GM21737 (cell line): ENCODE data around the gene RAPGEF2.
"Not testable (repeated sequence)": the region's sequence is repeated elsewhere in the genome, so short reads cannot be mapped to it uniquely, and the experiment has no call there.

Source experiments
- ATAC-seq: cut with Tn5 transposase; IDR thresholded peaks from one replicate; pipeline ENCODE4 v1.9.1; 2021; ENCODE audit warnings: mild to moderate bottlenecking, moderate library complexity; ENCODE audit not compliant: unreplicated experiment

Gene RAPGEF2

GRCh38 chr4:159102622-159103383 is at the start of gene RAPGEF2:
Gene RAPGEF2 (plus strand): TSS chr4:159103079. CDS start chr4:159104163, 1,084 bp downstream.
- peak; percentile 76 for ATAC-seq

GRCh38 chr4:159055833-159056232 is 47.0 kb upstream of the RAPGEF2 start:
- ATAC-seq, result no peak

GRCh38 chr4:159060161-159060560 is 42.7 kb upstream of the RAPGEF2 start:
- ATAC-seq, result no peak

- no peak for ATAC-seq
Measured at GRCh38 chr4:159062381-159062780, 40.5 kb upstream of the RAPGEF2 start.

- no peak for ATAC-seq
Measured at GRCh38 chr4:159065513-159066240, 37.2 kb upstream of the RAPGEF2 start.

GRCh38 chr4:159068139-159068538 is 34.7 kb upstream of the RAPGEF2 start:
- ATAC-seq, result not testable (repeated sequence)

- no peak for ATAC-seq
Measured at GRCh38 chr4:159069922-159070321, 33.0 kb upstream of the RAPGEF2 start.

- no peak for ATAC-seq
Measured at GRCh38 chr4:159070742-159071141, 32.1 kb upstream of the RAPGEF2 start.

GRCh38 chr4:159071178-159071968 is 31.5 kb upstream of the RAPGEF2 start:
- no peak for ATAC-seq

- ATAC-seq, result no peak
Measured at GRCh38 chr4:159071969-159072765, 30.7 kb upstream of the RAPGEF2 start.

GRCh38 chr4:159075531-159075932 is 27.3 kb upstream of the RAPGEF2 start:
- ATAC-seq, result no peak

- ATAC-seq, result not testable (repeated sequence)
Measured at GRCh38 chr4:159077018-159077417, 25.9 kb upstream of the RAPGEF2 start.

- ATAC-seq, result peak; percentile 94
Measured at GRCh38 chr4:159077702-159078495, 25.0 kb upstream of the RAPGEF2 start.

GRCh38 chr4:159079074-159079473 is 23.8 kb upstream of the RAPGEF2 start:
- no peak for ATAC-seq

GRCh38 chr4:159086606-159087005 is 16.3 kb upstream of the RAPGEF2 start:
- no peak for ATAC-seq

- no peak for ATAC-seq
Measured at GRCh38 chr4:159090255-159090654, 12.6 kb upstream of the RAPGEF2 start.

- not testable (repeated sequence) for ATAC-seq
Measured at GRCh38 chr4:159094156-159094555, 8.7 kb upstream of the RAPGEF2 start.

GRCh38 chr4:159096434-159096833 is 6.4 kb upstream of the RAPGEF2 start:
- no peak for ATAC-seq

GRCh38 chr4:159097144-159097543 is 5.7 kb upstream of the RAPGEF2 start:
- ATAC-seq, result no peak

- ATAC-seq, result no peak
Measured at GRCh38 chr4:159097785-159098184, 5.1 kb upstream of the RAPGEF2 start.
